ENCODE measurements around the gene NELL2. TPM values are rescaled to one million over a fixed set of nuclear protein-coding genes. Genes with fewer than 3 reads are reported as not detected.

Gene NELL2
- total RNA-seq, 1 donor from 2014 or later: 16.9 TPM

- intact Hi-C loops (cut with DNase I): no loop called here
Observed at GRCh38 chr12:44780221-44780790, 95.8 kb downstream of the NELL2 start.

DNA sequence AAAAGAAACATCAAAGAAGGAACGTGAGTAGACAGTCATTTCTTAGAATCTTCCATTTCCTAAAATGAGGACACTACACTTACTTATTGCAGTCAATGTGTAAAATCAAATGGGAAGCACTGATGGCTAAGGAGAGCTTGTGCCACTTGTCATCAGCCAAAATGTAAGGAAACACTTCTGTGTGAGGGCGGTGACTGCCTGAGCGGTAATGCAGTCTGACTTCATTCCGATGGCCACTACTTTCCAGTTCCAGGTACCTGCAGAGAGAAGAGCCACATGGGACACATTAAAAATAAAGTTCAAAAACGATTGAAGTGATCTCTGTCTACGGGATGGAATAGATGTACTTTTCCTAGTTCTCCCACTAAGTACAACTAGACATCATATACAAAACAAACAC lies 96.3 kb downstream of the NELL2 start:
- Histone ChIP-seq H3K27me3 (no peaks in the 10 kb centered on the region), H3K9me3 (no peaks in the 10 kb centered on the region), H3K27ac (no peak overlapping the region), H3K4me3 (no peak overlapping the region), H3K36me3 (no peaks in the 10 kb centered on the region), H3K4me1 (no peaks in the 10 kb centered on the region)
- no peak for DNase-seq (ENCODE audit: extremely low spot score in 2 of 2)
- no peak for TF ChIP-seq POLR2AphosphoS5 (IDR thresholded peaks at IDR 0.05; ENCODE audit: insufficient read depth in 1 of 2, low read depth in 1 of 2)
- TF ChIP-seq, protein P1, sequence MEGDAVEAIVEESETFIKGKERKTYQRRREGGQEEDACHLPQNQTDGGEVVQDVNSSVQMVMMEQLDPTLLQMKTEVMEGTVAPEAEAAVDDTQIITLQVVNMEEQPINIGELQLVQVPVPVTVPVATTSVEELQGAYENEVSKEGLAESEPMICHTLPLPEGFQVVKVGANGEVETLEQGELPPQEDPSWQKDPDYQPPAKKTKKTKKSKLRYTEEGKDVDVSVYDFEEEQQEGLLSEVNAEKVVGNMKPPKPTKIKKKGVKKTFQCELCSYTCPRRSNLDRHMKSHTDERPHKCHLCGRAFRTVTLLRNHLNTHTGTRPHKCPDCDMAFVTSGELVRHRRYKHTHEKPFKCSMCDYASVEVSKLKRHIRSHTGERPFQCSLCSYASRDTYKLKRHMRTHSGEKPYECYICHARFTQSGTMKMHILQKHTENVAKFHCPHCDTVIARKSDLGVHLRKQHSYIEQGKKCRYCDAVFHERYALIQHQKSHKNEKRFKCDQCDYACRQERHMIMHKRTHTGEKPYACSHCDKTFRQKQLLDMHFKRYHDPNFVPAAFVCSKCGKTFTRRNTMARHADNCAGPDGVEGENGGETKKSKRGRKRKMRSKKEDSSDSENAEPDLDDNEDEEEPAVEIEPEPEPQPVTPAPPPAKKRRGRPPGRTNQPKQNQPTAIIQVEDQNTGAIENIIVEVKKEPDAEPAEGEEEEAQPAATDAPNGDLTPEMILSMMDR (IDR thresholded peaks at IDR 0.05): no peak
- TF ChIP-seq POLR2A (IDR thresholded peaks at IDR 0.05): no peak
- intact Hi-C loops (cut with DNase I): no loop called here

More at GRCh38 chr12:44780221-44780790, 95.8 kb downstream of the NELL2 start:
- Histone ChIP-seq H3K27me3 (no peaks in the 10 kb centered on the region), H3K4me1 (no peaks in the 10 kb centered on the region), H3K9me3 (no peaks in the 10 kb centered on the region), H3K4me3 (no peak overlapping the region), H3K36me3 (no peaks in the 10 kb centered on the region), H3K27ac (no peak overlapping the region)
- no peak for DNase-seq (ENCODE audit: extremely low spot score in 2 of 2)
- TF ChIP-seq, protein P1 (IDR thresholded peaks at IDR 0.05): no peak
- TF ChIP-seq POLR2AphosphoS5 (IDR thresholded peaks at IDR 0.05; ENCODE audit: insufficient read depth in 1 of 2, low read depth in 1 of 2) (no peak), POLR2A (IDR thresholded peaks at IDR 0.05) (no peak)

- H3K9me3 ChIP-seq: no peaks in the 10 kb centered on the region
Observed at GRCh38 chr12:44778863-44779262, 97.3 kb downstream of the NELL2 start.

DNA sequence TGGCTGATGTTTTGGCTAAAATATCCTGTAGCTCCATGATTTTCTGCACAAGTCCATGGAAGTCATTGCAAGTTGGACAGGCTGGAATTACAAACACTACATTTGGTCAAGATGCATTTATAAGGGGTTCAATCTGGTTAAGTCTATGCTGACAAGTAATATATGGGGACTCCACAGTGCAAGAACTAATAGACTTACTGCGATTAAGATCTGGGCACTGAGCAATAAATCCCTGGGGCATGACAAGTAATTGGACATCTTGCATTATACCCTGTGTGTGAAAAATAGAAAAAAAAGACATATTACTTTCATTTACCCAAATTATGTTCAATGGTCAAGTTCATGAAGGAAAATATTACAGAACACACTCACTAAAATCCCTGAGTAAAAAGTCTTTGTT lies 99.1 kb downstream of the NELL2 start:
- intact Hi-C loops (cut with DNase I): no loop called here
- Histone ChIP-seq H3K9me3 (no peaks in the 10 kb centered on the region), H3K27me3 (no peaks in the 10 kb centered on the region), H3K4me1 (no peaks in the 10 kb centered on the region), H3K36me3 (no peaks in the 10 kb centered on the region), H3K27ac (no peak overlapping the region), H3K4me3 (no peak overlapping the region)
- TF ChIP-seq, protein P1 (IDR thresholded peaks at IDR 0.05): no peak
- TF ChIP-seq POLR2A (IDR thresholded peaks at IDR 0.05): no peak
- TF ChIP-seq POLR2AphosphoS5 (IDR thresholded peaks at IDR 0.05; ENCODE audit: insufficient read depth in 1 of 2, low read depth in 1 of 2): no peak
- DNase-seq (ENCODE audit: extremely low spot score in 2 of 2): no peak

More at GRCh38 chr12:44778863-44779262, 97.3 kb downstream of the NELL2 start:
- Histone ChIP-seq H3K36me3 (no peaks in the 10 kb centered on the region), H3K4me3 (no peak overlapping the region), H3K27me3 (no peaks in the 10 kb centered on the region), H3K4me1 (no peaks in the 10 kb centered on the region), H3K27ac (no peak overlapping the region)
- no peak for DNase-seq (ENCODE audit: extremely low spot score in 2 of 2)
- TF ChIP-seq POLR2A (IDR thresholded peaks at IDR 0.05) (no peak), POLR2AphosphoS5 (IDR thresholded peaks at IDR 0.05; ENCODE audit: insufficient read depth in 1 of 2, low read depth in 1 of 2) (no peak)
- TF ChIP-seq, protein P1 (IDR thresholded peaks at IDR 0.05): no peak
- intact Hi-C loops (cut with DNase I): no loop called here

DNA sequence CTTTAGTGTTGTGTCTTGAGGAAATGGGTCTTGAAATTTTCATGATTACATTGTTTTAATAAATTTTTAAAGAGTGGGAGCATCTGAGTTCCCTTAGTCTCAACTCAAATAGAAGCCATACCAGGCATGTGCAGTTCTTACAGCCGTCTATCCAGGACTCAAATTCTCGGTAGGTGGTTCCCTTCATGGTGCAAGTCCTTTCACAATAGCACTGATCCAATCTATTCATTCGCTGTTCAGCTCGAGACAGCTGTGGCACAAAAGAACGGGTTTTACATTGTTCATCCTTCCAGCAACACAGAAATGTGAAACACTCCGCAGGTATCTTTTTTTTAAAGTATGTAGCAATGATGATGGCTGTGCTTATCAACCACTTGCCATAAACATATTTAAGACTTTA lies 100.2 kb downstream of the NELL2 start:
- Histone ChIP-seq H3K36me3 (no peaks in the 10 kb centered on the region), H3K27me3 (no peaks in the 10 kb centered on the region), H3K9me3 (no peaks in the 10 kb centered on the region), H3K4me1 (no peaks in the 10 kb centered on the region), H3K4me3 (no peak overlapping the region), H3K27ac (no peak overlapping the region)
- TF ChIP-seq POLR2A (IDR thresholded peaks at IDR 0.05): no peak
- TF ChIP-seq POLR2AphosphoS5 (IDR thresholded peaks at IDR 0.05; ENCODE audit: insufficient read depth in 1 of 2, low read depth in 1 of 2): no peak
- intact Hi-C loops (cut with DNase I): no loop called here
- no peak for DNase-seq (ENCODE audit: extremely low spot score in 2 of 2)

All from vagina (tissue), 2 donors.